Measurements from ENCODE around the gene RPS6KB2. TPM values are rescaled to one million over a fixed set of nuclear protein-coding genes. Genes with fewer than 3 reads are reported as not detected.

The RPS6KB2 gene
- total and polyA plus RNA-seq, 9 of the 15 experiments (the other 6 are each of a cell fraction or from before 2014, with no cell fraction given): 0.42 to 122 (median 82.6) TPM

DNA sequence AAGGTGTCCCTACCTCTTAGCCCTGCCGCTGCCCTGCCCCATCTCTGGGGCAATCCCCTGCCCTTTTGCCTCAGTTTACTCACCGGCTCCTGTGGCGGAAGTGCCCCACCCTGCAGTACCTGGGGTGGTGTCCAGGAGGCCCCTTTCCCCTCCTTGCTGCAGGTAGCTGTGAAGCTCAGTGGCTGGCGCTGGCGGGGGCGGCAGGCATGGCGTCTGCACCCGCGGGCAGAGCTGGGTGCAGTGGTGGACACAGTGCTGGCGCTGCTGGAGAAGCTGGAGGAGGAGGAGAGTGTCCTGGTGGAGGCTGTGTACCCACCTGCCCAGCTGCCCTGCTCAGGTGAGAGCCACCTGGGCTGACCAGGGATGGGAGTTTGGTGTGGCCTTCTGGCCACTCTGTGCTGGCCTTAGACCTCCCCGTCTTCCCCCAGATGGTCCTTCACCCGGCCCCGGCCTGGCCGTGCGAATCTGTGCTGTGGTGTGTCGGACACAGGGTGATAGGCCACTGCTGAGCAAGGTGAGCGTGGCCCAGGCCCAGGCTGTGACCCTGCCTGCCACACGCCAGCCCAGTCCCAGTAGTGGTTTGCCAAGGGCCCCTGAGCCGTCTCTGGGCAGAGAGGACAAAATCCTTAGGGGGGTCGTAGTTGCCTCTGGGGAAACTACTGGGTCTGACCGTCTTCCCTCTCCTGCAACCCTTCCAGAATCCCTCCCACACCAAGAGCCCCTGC is 8.8 kb upstream of the RPS6KB2 start:
- intact Hi-C loops (cut with micrococcal nuclease): loop anchor here (5.0 kb wide), 1 partner anchor 48 kb away; the partner anchor contains the start of gene TMEM134
- CTCF ChIA-PET (ENCODE audit: low intra/inter-chr PET ratio): no interaction called here
- TF ChIP-seq, protein P1, sequence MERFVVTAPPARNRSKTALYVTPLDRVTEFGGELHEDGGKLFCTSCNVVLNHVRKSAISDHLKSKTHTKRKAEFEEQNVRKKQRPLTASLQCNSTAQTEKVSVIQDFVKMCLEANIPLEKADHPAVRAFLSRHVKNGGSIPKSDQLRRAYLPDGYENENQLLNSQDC (CRISPR knock-in tag; IDR thresholded peaks at IDR 0.05): no peak
- TF ChIP-seq CHD1 (IDR thresholded peaks at IDR 0.05; ENCODE audit: low read length): no peak
- no peak for TF ChIP-seq HDAC1 (IDR thresholded peaks at IDR 0.05)
- TF ChIP-seq CEBPG (CRISPR knock-in tag; IDR thresholded peaks at IDR 0.05): no peak
- TF ChIP-seq CEBPG (tag; conservative IDR thresholded peaks at IDR 0.05 in 1 of 2, IDR thresholded peaks at IDR 0.05 in 1 of 2): no peak
- TF ChIP-seq ZNF695 (CRISPR knock-in tag; IDR thresholded peaks at IDR 0.05): no peak
- no peak for TF ChIP-seq SRSF3 (IDR thresholded peaks at IDR 0.05; ENCODE audit: insufficient read depth, low read length)
- TF ChIP-seq XRCC4 (IDR thresholded peaks at IDR 0.05; ENCODE audit: extremely low read depth, insufficient read depth, insufficient read length): no peak
- TF ChIP-seq ZNF212 (CRISPR knock-in tag; IDR thresholded peaks at IDR 0.05): no peak
- 0 out of 2 replicates have a peak, but pooled peaks have one; percentile 1 for TF ChIP-seq HNRNPL (IDR thresholded peaks at IDR 0.05; ENCODE audit: low read depth, low read length)
- TF ChIP-seq, protein P2, sequence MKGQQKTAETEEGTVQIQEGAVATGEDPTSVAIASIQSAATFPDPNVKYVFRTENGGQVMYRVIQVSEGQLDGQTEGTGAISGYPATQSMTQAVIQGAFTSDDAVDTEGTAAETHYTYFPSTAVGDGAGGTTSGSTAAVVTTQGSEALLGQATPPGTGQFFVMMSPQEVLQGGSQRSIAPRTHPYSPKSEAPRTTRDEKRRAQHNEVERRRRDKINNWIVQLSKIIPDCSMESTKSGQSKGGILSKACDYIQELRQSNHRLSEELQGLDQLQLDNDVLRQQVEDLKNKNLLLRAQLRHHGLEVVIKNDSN (CRISPR knock-in tag; IDR thresholded peaks at IDR 0.05): 0 out of 2 replicates have a peak, but pooled peaks have one; percentile 21
- TF ChIP-seq NR3C1 (CRISPR knock-in tag; IDR thresholded peaks at IDR 0.05): no peak
- no peak for TF ChIP-seq ATF7 (IDR thresholded peaks at IDR 0.05)
- no peak for TF ChIP-seq RBBP5 (IDR thresholded peaks at IDR 0.05; ENCODE audit: borderline replicate concordance, insufficient read depth, low read length, poor library complexity, severe bottlenecking)
- no peak for TF ChIP-seq GTF2F1 (IDR thresholded peaks at IDR 0.05; ENCODE audit: low read depth, low read length)
- no peak for TF ChIP-seq EP400 (IDR thresholded peaks at IDR 0.05)
- no peak for TF ChIP-seq PTBP1 (IDR thresholded peaks at IDR 0.05; ENCODE audit: low read depth, low read length)
- TF ChIP-seq, protein P3, sequence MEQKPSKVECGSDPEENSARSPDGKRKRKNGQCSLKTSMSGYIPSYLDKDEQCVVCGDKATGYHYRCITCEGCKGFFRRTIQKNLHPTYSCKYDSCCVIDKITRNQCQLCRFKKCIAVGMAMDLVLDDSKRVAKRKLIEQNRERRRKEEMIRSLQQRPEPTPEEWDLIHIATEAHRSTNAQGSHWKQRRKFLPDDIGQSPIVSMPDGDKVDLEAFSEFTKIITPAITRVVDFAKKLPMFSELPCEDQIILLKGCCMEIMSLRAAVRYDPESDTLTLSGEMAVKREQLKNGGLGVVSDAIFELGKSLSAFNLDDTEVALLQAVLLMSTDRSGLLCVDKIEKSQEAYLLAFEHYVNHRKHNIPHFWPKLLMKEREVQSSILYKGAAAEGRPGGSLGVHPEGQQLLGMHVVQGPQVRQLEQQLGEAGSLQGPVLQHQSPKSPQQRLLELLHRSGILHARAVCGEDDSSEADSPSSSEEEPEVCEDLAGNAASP (IDR thresholded peaks at IDR 0.05): no peak
- TF ChIP-seq NONO (IDR thresholded peaks at IDR 0.05; ENCODE audit: low read depth in 2 of 2, low read length in 1 of 2): no peak
- DNase-seq (ENCODE audit: extremely low read depth in 1 of 4, low spot score in 3 of 4): no peak
- WGBS (ENCODE audit: insufficient coverage, low coverage, missing lambda C conversion rate): 90% methylated on average over 19 of the region's 21 CpGs
- Histone ChIP-seq H3K4me2 (ENCODE audit: insufficient read depth, low read length) (no peak overlapping the region; the same call in 1 of the 2 replicates), H3K27ac (ENCODE audit: extremely low read depth, low read depth, low read length) (no peak overlapping the region), H3K9ac (ENCODE audit: insufficient read depth in 1 of 2, low read depth in 2 of 2, low read length in 2 of 2) (peak overlapping the region; percentile 29 to 73; a peak in 3 of 4 replicates), H2AFZ (ENCODE audit: low read depth, low read length) (no peak overlapping the region), H3K4me1 (replicated peaks in 1 of 2; ENCODE audit: control insufficient read depth in 2 of 2, insufficient read depth in 2 of 2, low read length in 2 of 2) (peaks cover 6 to 73% of the 10 kb centered on the region in 2 experiments), H3K4me3 (no peak overlapping the region), H3K36me3 (ENCODE audit: control insufficient read depth, insufficient read depth, low read length) (no peaks in the 10 kb centered on the region), H3K27me3 (ENCODE audit: control insufficient read depth in 2 of 2, insufficient read depth in 2 of 2, low read length in 2 of 2) (no peaks in the 10 kb centered on the region), H3K9me3 (replicated peaks; ENCODE audit: control insufficient read depth, insufficient read depth, low read depth, low read length) (no peaks in the 10 kb centered on the region), H4K20me1 (replicated peaks; ENCODE audit: control insufficient read depth, insufficient read depth, low read length) (no peaks in the 10 kb centered on the region), H3K9me1 (ENCODE audit: control insufficient read depth, insufficient read depth, low read length) (no peaks in the 10 kb centered on the region), H3K79me2 (ENCODE audit: control insufficient read depth, insufficient read depth, low read length) (peaks cover 8% of the 10 kb centered on the region; the same call in 1 of the 3 replicates)
- no peak for FAIRE-seq
- in situ Hi-C loops (cut with MboI): no loop called here
- no peak for ATAC-seq
- POLR2A ChIA-PET: interaction anchor here (0.6 to 2.1 kb wide), 5 partner anchors 8 to 781 kb away, joined by 3 to 10 read pairs (median 4); partner anchors contain the start of genes PPP1CA and RPS6KB2
- BruUV-seq (replicated peaks): TSS peak; percentile 57

Data from K562 (cell line).